ENCODE measurements around the gene PATE2. TPM values are rescaled to one million over a fixed set of nuclear protein-coding genes. Genes with fewer than 3 reads are reported as not detected.

Gene PATE2
- total RNA-seq, 4 donors from 2014 or later: not detected

DNA sequence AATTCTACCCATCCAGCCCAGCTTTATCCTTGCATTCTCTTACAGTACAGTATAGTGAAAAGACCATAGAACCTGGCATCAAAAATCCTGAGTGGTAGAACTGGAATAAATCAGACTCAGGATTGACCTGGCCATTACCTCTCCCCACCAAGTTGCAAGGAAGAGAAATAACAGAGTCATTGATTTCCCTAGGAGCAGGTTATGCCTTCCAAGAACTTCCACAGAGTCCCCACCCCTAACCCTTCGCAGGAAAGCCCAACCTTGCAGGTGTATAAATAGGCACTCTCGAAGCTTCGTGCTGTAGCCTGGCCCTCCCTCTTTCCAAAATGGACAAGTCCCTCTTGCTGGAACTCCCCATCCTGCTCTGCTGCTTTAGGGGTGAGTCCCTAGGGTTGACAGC lies 32.6 kb downstream of the PATE2 start, which contains the start of gene PATE1:
TSS of gene PATE1 (plus strand) at position 301 of the 400 bp plus-strand sequence. CDS start at position 327, 26 bp downstream.
- H3K9me3 ChIP-seq: no peaks in the 10 kb centered on the region
- no peak for TF ChIP-seq EP300 (IDR thresholded peaks at IDR 0.05)
- TF ChIP-seq POLR2A (IDR thresholded peaks at IDR 0.05): no peak
- no peak for TF ChIP-seq POLR2AphosphoS5 (IDR thresholded peaks at IDR 0.05)
- TF ChIP-seq, protein P1, sequence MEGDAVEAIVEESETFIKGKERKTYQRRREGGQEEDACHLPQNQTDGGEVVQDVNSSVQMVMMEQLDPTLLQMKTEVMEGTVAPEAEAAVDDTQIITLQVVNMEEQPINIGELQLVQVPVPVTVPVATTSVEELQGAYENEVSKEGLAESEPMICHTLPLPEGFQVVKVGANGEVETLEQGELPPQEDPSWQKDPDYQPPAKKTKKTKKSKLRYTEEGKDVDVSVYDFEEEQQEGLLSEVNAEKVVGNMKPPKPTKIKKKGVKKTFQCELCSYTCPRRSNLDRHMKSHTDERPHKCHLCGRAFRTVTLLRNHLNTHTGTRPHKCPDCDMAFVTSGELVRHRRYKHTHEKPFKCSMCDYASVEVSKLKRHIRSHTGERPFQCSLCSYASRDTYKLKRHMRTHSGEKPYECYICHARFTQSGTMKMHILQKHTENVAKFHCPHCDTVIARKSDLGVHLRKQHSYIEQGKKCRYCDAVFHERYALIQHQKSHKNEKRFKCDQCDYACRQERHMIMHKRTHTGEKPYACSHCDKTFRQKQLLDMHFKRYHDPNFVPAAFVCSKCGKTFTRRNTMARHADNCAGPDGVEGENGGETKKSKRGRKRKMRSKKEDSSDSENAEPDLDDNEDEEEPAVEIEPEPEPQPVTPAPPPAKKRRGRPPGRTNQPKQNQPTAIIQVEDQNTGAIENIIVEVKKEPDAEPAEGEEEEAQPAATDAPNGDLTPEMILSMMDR (IDR thresholded peaks at IDR 0.05): no peak
- H3K36me3 ChIP-seq: no peaks in the 10 kb centered on the region
- WGBS: 84% methylated on average over 3 of the region's 3 CpGs
- no peak within 1 kb of the TSS for H3K4me3 ChIP-seq
- no peak within 1 kb of the TSS for H3K27ac ChIP-seq
- H3K4me1 ChIP-seq: no peaks in the 10 kb centered on the region
- no peaks in the 10 kb centered on the region for H3K27me3 ChIP-seq
- no peak for DNase-seq (ENCODE audit: low spot score in 2 of 2)

GRCh38 chr11:125743681-125744080 lies 34.9 kb downstream of the PATE2 start:
- TF ChIP-seq POLR2A (IDR thresholded peaks at IDR 0.05): no peak
- TF ChIP-seq, protein P1 (IDR thresholded peaks at IDR 0.05): no peak
- no peak for TF ChIP-seq POLR2AphosphoS5 (IDR thresholded peaks at IDR 0.05)
- TF ChIP-seq EP300 (IDR thresholded peaks at IDR 0.05): no peak
- Histone ChIP-seq H3K27me3 (no peaks in the 10 kb centered on the region), H3K4me3 (no peak overlapping the region), H3K9me3 (no peaks in the 10 kb centered on the region), H3K36me3 (no peaks in the 10 kb centered on the region), H3K4me1 (no peaks in the 10 kb centered on the region), H3K27ac (no peak overlapping the region)
- WGBS: 88% methylated on average over 1 of the region's 1 CpG
- DNase-seq (ENCODE audit: low spot score in 2 of 2): no peak

DNA sequence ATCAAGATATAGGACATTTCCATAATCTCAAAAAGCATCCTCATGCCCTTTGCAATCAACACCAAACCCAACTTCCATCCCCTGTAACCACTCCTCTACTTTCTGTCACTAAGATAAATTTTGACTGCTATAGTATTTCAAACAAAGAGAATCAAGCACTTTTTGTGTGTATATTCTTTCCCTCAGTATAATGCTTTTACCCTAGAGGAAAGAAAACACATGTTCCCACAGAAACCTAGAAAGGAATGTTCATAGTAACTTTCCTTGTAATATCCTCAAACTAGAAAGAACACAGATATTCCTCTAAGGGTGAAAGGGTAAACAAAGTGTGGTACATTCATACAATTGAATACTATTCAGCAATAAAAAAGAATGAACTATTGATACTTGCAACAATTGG lies 38.0 kb downstream of the PATE2 start:
- Histone ChIP-seq H3K4me3 (no peak overlapping the region), H3K27ac (no peak overlapping the region), H3K9me3 (no peaks in the 10 kb centered on the region), H3K27me3 (no peaks in the 10 kb centered on the region), H3K4me1 (no peaks in the 10 kb centered on the region), H3K36me3 (no peaks in the 10 kb centered on the region)
- DNase-seq (ENCODE audit: low spot score in 2 of 2): no peak
- no peak for TF ChIP-seq POLR2AphosphoS5 (IDR thresholded peaks at IDR 0.05)

DNA sequence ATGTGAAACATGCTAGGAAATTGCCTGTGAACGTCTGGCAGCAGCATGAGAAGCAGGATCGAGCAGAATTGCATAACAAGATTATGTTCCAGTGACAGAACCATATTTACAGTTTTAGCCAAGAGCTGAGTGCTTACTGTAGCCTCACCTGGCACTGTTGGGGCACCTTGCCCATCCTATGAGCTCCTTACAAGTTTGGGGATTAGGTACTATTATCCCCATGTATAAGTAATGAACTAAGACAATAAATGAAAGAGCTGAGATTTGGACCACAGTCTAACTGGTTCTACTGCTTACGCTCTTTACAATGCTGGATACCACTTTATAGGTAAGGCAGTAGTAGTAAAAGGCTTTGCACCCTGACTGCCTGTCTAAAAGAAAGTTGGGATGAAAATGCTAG lies 49.7 kb downstream of the PATE2 start:
- H3K27ac ChIP-seq: no peak overlapping the region
- TF ChIP-seq, protein P1 (IDR thresholded peaks at IDR 0.05): no peak
- TF ChIP-seq POLR2AphosphoS5 (IDR thresholded peaks at IDR 0.05) (no peak), EP300 (IDR thresholded peaks at IDR 0.05) (no peak), POLR2A (IDR thresholded peaks at IDR 0.05) (no peak)
- no peaks in the 10 kb centered on the region for H3K9me3 ChIP-seq
- no peaks in the 10 kb centered on the region for H3K27me3 ChIP-seq
- DNase-seq (ENCODE audit: low spot score in 2 of 2): no peak
- no peak overlapping the region for H3K4me3 ChIP-seq
- H3K36me3 ChIP-seq: no peaks in the 10 kb centered on the region
- H3K4me1 ChIP-seq: no peaks in the 10 kb centered on the region
- 44% methylated on average over 3 of the region's 3 CpGs for WGBS

Other genes with a start within 250 kb of the PATE2 start
- 100 to 1,000 TPM in 2 of 4 donors, 10 to 100 TPM in 2; 58.9 to 127 (median 102) TPM for gene EI24, start 209.4 kb downstream of the PATE2 start, total RNA-seq
- gene STT3A, start 186.0 kb downstream of the PATE2 start, total RNA-seq: 10 to 100 TPM; 49.5 to 64.8 (median 62.8) TPM
- gene CHEK1, start 153.7 kb downstream of the PATE2 start, total RNA-seq: 1 to 10 TPM; 2.5 to 4.0 (median 3.5) TPM
- not detected for gene ACRV1, start 98.0 kb downstream of the PATE2 start, total RNA-seq
- not detected for gene PATE1, start 32.5 kb downstream of the PATE2 start, total RNA-seq
- gene PATE3, start 9.3 kb upstream of the PATE2 start, total RNA-seq: not detected
- not detected for gene PATE4, start 54.5 kb upstream of the PATE2 start, total RNA-seq
- 1 to 10 TPM; 2.4 to 3.4 (median 3.1) TPM for gene HYLS1, start 108.8 kb upstream of the PATE2 start, total RNA-seq
- gene PUS3, start 124.4 kb upstream of the PATE2 start, total RNA-seq: 10 to 100 TPM in 2 of 4 donors, 1 to 10 TPM in 2; 6.0 to 14.9 (median 10.6) TPM
- gene DDX25, start 125.7 kb upstream of the PATE2 start, total RNA-seq: 1 to 10 TPM in 1 of 4 donors, under 1 TPM in 2, not detected in 1; 0.15 to 1.2 (median 0.32) TPM
- gene VSIG10L2, start 167.2 kb upstream of the PATE2 start, total RNA-seq: 10 to 100 TPM in 1 of 4 donors, 1 to 10 TPM in 3; 2.0 to 17.2 (median 6.7) TPM

Data from suprapubic skin (tissue), 4 donors.